C1 segment of cervical spinal cord (tissue), 14 donors: ENCODE data around the gene CETP.
"Not testable (repeated sequence)": the region's sequence is repeated elsewhere in the genome, so short reads cannot be mapped to it uniquely, and the experiment has no call there.

Experiments
- DNase-seq, 14 donors: peaks; one replicate each; lab custom pipeline; 2025; lab: John Stamatoyannopoulos, UW

The CETP gene

GRCh38 chr16:56997264-56997663 is 35.5 kb downstream of the CETP start:
- DNase-seq = no peak

- no peak for DNase-seq
Observed at GRCh38 chr16:56997931-56998330, 36.2 kb downstream of the CETP start.

GRCh38 chr16:56998352-56998751 is 36.6 kb downstream of the CETP start:
- DNase-seq = no peak

- DNase-seq = no peak
Observed at GRCh38 chr16:56998861-56999260, 37.1 kb downstream of the CETP start.

- no peak for DNase-seq
Observed at GRCh38 chr16:56999409-57000270, 37.9 kb downstream of the CETP start.

- DNase-seq = no peak
Observed at GRCh38 chr16:57000271-57001025, 38.7 kb downstream of the CETP start.

- no peak for DNase-seq
Observed at GRCh38 chr16:57001026-57001679, 39.4 kb downstream of the CETP start.

GRCh38 chr16:57003439-57004386 is 42.0 kb downstream of the CETP start:
- DNase-seq = no peak

GRCh38 chr16:57004387-57005250 is 42.9 kb downstream of the CETP start:
- no peak for DNase-seq

GRCh38 chr16:57005597-57005996 is 43.8 kb downstream of the CETP start:
- not testable (repeated sequence) for DNase-seq

GRCh38 chr16:57007050-57007449 is 45.3 kb downstream of the CETP start:
- DNase-seq = no peak

- DNase-seq = no peak
Observed at GRCh38 chr16:57007530-57007929, 45.8 kb downstream of the CETP start.

- no peak for DNase-seq
Observed at GRCh38 chr16:57008440-57008839, 46.7 kb downstream of the CETP start.

GRCh38 chr16:57009643-57010170 is 48.0 kb downstream of the CETP start:
- DNase-seq = no peak

- no peak for DNase-seq
Observed at GRCh38 chr16:57012353-57012752, 50.6 kb downstream of the CETP start.

- DNase-seq = no peak
Observed at GRCh38 chr16:57013229-57013628, 51.5 kb downstream of the CETP start.

GRCh38 chr16:57013902-57014301 is 52.2 kb downstream of the CETP start:
- DNase-seq = no peak

- no peak for DNase-seq
Observed at GRCh38 chr16:57016301-57016700, 54.6 kb downstream of the CETP start.

- DNase-seq = no peak
Observed at GRCh38 chr16:57016831-57017230, 55.1 kb downstream of the CETP start.

GRCh38 chr16:57017251-57017650 is 55.5 kb downstream of the CETP start:
- DNase-seq = no peak
